ENCODE data around the gene LDHAL6A.

Gene LDHAL6A

DNA sequence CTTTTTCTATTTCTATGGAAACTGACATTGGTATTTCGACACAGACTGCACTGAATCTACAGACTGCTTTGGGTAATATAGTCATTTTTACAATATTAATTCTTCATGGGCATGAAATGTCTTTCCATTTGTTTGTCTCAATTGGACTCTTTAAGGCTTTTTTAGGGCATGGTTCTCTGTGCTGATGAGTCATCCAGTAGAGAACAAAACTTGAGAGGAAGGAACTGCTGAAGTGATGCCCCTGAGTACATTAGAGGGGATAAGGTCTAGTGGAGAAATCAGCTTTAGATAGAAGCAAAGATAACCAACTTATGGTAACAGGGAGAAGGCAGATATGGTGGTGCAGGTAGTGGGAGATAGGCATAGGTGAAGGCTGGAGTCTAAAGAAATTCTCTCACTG lies 46.0 kb downstream of the LDHAL6A start:
- Histone ChIP-seq H3K9me3 (ENCODE audit: control insufficient read depth, insufficient read depth, low read depth, low read length) (no peaks in the 10 kb centered on the region), H3K4me3 (ENCODE audit: low read depth, low read length) (no peak overlapping the region), H3K4me1 (ENCODE audit: control insufficient read depth, insufficient read depth, low read length) (no peaks in the 10 kb centered on the region), H3K27ac (ENCODE audit: extremely low read depth, low read depth, low read length) (no peak overlapping the region), H3K36me3 (ENCODE audit: control insufficient read depth in 2 of 2, insufficient read depth in 1 of 2, low read length in 2 of 2) (peaks cover 5 to 73% of the 10 kb centered on the region in 2 experiments; a peak in 2 of 3 replicates)
- CTCF ChIA-PET, result interaction anchor here (1.0 kb wide), 1 partner anchor 21 kb away, joined by 3 read pairs; no protein-coding TSS in a partner anchor
- TF ChIP-seq ZNF174 (tag by site-specific recombination; IDR thresholded peaks at IDR 0.05) (no peak), ZNF626 (tag by site-specific recombination; IDR thresholded peaks at IDR 0.05) (no peak), ZNF837 (tag by site-specific recombination; IDR thresholded peaks at IDR 0.05) (no peak), ZNF155 (tag by site-specific recombination; IDR thresholded peaks at IDR 0.05) (no peak)
- TF ChIP-seq, protein P1, sequence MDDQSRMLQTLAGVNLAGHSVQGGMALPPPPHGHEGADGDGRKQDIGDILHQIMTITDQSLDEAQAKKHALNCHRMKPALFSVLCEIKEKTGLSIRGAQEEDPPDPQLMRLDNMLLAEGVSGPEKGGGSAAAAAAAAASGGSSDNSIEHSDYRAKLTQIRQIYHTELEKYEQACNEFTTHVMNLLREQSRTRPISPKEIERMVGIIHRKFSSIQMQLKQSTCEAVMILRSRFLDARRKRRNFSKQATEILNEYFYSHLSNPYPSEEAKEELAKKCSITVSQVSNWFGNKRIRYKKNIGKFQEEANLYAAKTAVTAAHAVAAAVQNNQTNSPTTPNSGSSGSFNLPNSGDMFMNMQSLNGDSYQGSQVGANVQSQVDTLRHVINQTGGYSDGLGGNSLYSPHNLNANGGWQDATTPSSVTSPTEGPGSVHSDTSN (CRISPR knock-in tag; IDR thresholded peaks at IDR 0.05), result no peak
- POLR2A ChIA-PET, result no interaction called here

DNA sequence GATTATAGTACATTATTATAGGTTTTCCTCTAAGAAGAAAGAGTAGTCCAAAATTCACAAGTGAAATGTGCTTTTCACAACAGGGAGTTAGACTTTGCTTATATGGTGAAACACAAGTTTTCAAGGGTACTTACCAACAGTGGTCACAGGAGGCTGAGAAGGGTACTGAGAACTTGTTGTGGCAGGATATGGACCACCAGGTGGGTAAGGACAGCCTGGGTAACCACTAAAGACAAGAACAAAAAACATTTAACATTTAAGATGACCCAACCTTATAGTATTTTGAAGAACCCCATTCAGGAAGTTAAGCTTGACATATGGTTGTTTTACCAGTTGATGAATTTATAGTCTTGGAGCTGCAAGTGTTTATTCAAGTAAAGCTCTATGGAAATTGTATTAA lies 46.7 kb downstream of the LDHAL6A start:
- peaks cover 5 to 76% of the 10 kb centered on the region in 2 experiments; a peak in 2 of 3 replicates for H3K36me3 ChIP-seq (ENCODE audit: control insufficient read depth in 2 of 2, insufficient read depth in 1 of 2, low read length in 2 of 2)

DNA sequence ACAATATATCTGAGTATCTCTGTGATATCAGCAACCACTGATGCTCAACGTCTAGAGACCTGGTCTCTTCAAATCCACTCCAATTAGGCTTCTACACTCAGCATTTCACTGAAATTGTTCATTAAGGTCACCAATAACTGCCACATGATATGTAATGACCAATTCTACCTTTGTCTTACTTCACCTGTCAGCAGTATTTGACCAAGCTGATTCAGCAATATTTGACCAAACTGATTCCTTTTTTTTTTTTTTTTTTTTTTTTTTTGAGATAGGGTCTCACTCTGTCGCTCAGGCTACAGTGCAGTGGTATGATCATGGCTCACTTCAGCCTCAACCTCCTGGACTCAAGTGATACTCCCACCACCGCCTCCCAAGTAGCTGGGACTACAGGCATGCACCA lies 65.5 kb downstream of the LDHAL6A start:
- H3K4me3 ChIP-seq (ENCODE audit: low read depth, low read length), result no peak overlapping the region
- CTCF ChIA-PET, result interaction anchor here (1.1 kb wide), 1 partner anchor 277 kb away, joined by 9 read pairs; no protein-coding TSS in a partner anchor
- H3K9me3 ChIP-seq (ENCODE audit: control insufficient read depth, insufficient read depth, low read depth, low read length), result no peaks in the 10 kb centered on the region
- no peak overlapping the region for H3K27ac ChIP-seq (ENCODE audit: extremely low read depth, low read depth, low read length)
- POLR2A ChIA-PET, result no interaction called here
- no peaks in the 10 kb centered on the region for H3K4me1 ChIP-seq (ENCODE audit: control insufficient read depth, insufficient read depth, low read length)
- peaks cover 3 to 15% of the 10 kb centered on the region in 2 experiments; a peak in 2 of 3 replicates for H3K36me3 ChIP-seq (ENCODE audit: control insufficient read depth in 2 of 2, insufficient read depth in 1 of 2, low read length in 2 of 2)
- no peak for TF ChIP-seq ZNF302 (tag by site-specific recombination; IDR thresholded peaks at IDR 0.05; ENCODE audit: low read depth)
- TF ChIP-seq SETDB1 (IDR thresholded peaks at IDR 0.05; ENCODE audit: insufficient read length, low read length), result no peak
- TF ChIP-seq, protein P2, sequence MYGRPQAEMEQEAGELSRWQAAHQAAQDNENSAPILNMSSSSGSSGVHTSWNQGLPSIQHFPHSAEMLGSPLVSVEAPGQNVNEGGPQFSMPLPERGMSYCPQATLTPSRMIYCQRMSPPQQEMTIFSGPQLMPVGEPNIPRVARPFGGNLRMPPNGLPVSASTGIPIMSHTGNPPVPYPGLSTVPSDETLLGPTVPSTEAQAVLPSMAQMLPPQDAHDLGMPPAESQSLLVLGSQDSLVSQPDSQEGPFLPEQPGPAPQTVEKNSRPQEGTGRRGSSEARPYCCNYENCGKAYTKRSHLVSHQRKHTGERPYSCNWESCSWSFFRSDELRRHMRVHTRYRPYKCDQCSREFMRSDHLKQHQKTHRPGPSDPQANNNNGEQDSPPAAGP (tag by site-specific recombination; IDR thresholded peaks at IDR 0.05), result no peak
- no peak for TF ChIP-seq ZNF660 (tag by site-specific recombination; IDR thresholded peaks at IDR 0.05)
- TF ChIP-seq, protein P3, sequence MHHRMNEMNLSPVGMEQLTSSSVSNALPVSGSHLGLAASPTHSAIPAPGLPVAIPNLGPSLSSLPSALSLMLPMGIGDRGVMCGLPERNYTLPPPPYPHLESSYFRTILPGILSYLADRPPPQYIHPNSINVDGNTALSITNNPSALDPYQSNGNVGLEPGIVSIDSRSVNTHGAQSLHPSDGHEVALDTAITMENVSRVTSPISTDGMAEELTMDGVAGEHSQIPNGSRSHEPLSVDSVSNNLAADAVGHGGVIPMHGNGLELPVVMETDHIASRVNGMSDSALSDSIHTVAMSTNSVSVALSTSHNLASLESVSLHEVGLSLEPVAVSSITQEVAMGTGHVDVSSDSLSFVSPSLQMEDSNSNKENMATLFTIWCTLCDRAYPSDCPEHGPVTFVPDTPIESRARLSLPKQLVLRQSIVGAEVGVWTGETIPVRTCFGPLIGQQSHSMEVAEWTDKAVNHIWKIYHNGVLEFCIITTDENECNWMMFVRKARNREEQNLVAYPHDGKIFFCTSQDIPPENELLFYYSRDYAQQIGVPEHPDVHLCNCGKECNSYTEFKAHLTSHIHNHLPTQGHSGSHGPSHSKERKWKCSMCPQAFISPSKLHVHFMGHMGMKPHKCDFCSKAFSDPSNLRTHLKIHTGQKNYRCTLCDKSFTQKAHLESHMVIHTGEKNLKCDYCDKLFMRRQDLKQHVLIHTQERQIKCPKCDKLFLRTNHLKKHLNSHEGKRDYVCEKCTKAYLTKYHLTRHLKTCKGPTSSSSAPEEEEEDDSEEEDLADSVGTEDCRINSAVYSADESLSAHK (tag by site-specific recombination; IDR thresholded peaks at IDR 0.05), result no peak
- no peak for TF ChIP-seq MYNN (tag by site-specific recombination; IDR thresholded peaks at IDR 0.05; ENCODE audit: borderline replicate concordance)
- TF ChIP-seq ZNF248 (tag by site-specific recombination; IDR thresholded peaks at IDR 0.05), result no peak

More for the DNA sequence above, 46.7 kb downstream of the LDHAL6A start:
- Histone ChIP-seq H3K27ac (ENCODE audit: extremely low read depth, low read depth, low read length) (no peak overlapping the region), H3K4me1 (ENCODE audit: control insufficient read depth, insufficient read depth, low read length) (no peaks in the 10 kb centered on the region), H3K4me3 (ENCODE audit: low read depth, low read length) (no peak overlapping the region), H3K9me3 (ENCODE audit: control insufficient read depth, insufficient read depth, low read depth, low read length) (no peaks in the 10 kb centered on the region)
- POLR2A ChIA-PET, result no interaction called here
- TF ChIP-seq, protein P4, sequence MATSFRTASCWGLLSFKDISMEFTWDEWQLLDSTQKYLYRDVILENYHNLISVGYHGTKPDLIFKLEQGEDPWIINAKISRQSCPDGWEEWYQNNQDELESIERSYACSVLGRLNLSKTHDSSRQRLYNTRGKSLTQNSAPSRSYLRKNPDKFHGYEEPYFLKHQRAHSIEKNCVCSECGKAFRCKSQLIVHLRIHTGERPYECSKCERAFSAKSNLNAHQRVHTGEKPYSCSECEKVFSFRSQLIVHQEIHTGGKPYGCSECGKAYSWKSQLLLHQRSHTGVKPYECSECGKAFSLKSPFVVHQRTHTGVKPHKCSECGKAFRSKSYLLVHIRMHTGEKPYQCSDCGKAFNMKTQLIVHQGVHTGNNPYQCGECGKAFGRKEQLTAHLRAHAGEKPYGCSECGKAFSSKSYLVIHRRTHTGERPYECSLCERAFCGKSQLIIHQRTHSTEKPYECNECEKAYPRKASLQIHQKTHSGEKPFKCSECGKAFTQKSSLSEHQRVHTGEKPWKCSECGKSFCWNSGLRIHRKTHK (tag by site-specific recombination; IDR thresholded peaks at IDR 0.05), result no peak
- no peak for TF ChIP-seq ZNF514 (tag by site-specific recombination; IDR thresholded peaks at IDR 0.05)
- no peak for TF ChIP-seq ZNF37A (tag by site-specific recombination; IDR thresholded peaks at IDR 0.05)
- TF ChIP-seq, protein P5, sequence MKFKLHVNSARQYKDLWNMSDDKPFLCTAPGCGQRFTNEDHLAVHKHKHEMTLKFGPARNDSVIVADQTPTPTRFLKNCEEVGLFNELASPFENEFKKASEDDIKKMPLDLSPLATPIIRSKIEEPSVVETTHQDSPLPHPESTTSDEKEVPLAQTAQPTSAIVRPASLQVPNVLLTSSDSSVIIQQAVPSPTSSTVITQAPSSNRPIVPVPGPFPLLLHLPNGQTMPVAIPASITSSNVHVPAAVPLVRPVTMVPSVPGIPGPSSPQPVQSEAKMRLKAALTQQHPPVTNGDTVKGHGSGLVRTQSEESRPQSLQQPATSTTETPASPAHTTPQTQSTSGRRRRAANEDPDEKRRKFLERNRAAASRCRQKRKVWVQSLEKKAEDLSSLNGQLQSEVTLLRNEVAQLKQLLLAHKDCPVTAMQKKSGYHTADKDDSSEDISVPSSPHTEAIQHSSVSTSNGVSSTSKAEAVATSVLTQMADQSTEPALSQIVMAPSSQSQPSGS (tag by site-specific recombination; IDR thresholded peaks at IDR 0.05; ENCODE audit: low read depth), result no peak
- TF ChIP-seq, protein P6, sequence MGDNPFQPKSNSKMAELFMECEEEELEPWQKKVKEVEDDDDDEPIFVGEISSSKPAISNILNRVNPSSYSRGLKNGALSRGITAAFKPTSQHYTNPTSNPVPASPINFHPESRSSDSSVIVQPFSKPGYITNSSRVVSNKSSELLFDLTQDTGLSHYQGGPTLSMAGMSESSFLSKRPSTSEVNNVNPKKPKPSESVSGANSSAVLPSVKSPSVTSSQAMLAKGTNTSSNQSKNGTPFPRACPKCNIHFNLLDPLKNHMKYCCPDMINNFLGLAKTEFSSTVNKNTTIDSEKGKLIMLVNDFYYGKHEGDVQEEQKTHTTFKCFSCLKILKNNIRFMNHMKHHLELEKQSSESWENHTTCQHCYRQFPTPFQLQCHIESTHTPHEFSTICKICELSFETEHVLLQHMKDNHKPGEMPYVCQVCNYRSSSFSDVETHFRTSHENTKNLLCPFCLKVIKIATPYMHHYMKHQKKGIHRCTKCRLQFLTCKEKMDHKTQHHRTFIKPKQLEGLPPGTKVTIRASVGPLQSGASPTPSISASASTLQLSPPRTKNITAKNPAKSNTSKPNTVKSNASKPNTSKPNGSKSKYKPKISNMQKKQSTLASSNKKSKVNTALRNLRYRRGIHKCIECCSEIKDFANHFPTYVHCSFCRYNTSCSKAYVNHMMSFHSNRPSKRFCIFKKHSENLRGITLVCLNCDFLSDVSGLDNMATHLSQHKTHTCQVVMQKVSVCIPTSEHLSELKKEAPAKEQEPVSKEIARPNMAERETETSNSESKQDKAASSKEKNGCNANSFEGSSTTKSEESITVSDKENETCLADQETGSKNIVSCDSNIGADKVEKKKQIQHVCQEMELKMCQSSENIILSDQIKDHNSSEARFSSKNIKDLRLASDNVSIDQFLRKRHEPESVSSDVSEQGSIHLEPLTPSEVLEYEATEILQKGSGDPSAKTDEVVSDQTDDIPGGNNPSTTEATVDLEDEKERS (tag by site-specific recombination; IDR thresholded peaks at IDR 0.05), result no peak
- TF ChIP-seq ZNF529 (tag by site-specific recombination; IDR thresholded peaks at IDR 0.05; ENCODE audit: insufficient replicate concordance), result no peak
- TF ChIP-seq YY2 (tag by site-specific recombination; IDR thresholded peaks at IDR 0.05), result no peak
- no peak for TF ChIP-seq ZNF785 (tag by site-specific recombination; IDR thresholded peaks at IDR 0.05)
- no peak for TF ChIP-seq ZNF354C (tag by site-specific recombination; IDR thresholded peaks at IDR 0.05; ENCODE audit: borderline replicate concordance, low read depth)
- no peak for TF ChIP-seq ZNF266 (tag by site-specific recombination; IDR thresholded peaks at IDR 0.05; ENCODE audit: low read depth)
- TF ChIP-seq HOXD13 (CRISPR knock-in tag; IDR thresholded peaks at IDR 0.05; ENCODE audit: borderline replicate concordance), result no peak
- TF ChIP-seq ZNF140 (tag by site-specific recombination; IDR thresholded peaks at IDR 0.05), result no peak
- no peak for TF ChIP-seq ZNF664 (tag by site-specific recombination; IDR thresholded peaks at IDR 0.05)
- CTCF ChIA-PET, result no interaction called here

All from HEK293 (cell line).